Fibroblast of mammary gland (primary cell): Measurements from ENCODE around the gene MTSS2.

ENCODE experiments used
- DNase-seq: peaks from one replicate; pipeline ENCODE4 v3.0.0-alpha.2; 2010; ENCODE audit warnings: low read depth
- H3K4me3 ChIP-seq: 2 replicates; pipeline ENCODE4 v1.5.1; 2011; ENCODE audit warnings: low read depth, mild to moderate bottlenecking, low read length, moderate library complexity; ENCODE audit not compliant: control insufficient read depth
- CTCF ChIP-seq: conservative IDR thresholded peaks from 2 replicates; pipeline ENCODE4 v1.5.1; 2011; ENCODE audit warnings: low read depth, low read length, inconsistent platforms; ENCODE audit not compliant: control insufficient read depth, insufficient read depth

The MTSS2 gene

DNA sequence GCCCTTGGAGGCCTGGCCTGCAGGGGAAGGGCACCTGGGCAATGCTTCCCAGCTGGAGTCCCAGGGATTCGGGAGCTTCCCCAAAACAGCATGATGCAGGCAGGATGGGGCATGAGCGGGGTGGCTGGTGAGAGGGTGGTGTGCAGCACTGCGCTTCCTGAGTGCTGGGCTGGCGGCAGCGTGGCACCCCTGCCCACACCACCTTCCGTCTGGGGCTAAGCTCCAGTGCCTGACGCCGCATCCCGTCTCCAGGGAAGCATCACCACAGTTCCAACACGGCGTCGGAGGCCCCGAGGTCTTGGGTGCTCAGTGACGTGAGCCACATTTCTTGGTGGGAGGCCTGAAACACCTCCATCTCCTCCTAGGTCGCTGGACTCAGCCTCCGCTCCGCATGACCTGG is 13.8 kb upstream of the MTSS2 start:
- no peak overlapping the region for H3K4me3 ChIP-seq
- no peak for TF ChIP-seq CTCF

DNA sequence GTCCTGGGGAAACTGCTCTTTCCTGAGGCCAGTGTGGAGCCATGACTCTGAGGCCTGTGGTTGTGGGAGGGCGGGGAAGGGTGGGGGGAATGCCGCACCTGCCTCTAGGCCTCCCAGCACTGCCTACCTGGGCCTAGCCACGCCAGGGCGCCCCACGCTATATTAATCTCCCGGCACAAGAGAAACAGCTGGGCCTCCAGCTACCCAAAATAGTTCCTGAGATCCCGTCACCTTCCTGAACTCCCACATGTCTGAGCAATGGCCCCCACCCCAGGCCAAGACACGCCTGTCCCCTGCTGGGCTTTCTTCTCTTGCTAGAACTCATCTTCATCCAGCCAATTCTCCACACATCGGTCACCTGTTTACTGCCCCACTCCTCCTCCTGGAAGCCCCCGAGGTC is 13.0 kb upstream of the MTSS2 start:
- no peak overlapping the region for H3K4me3 ChIP-seq
- no peak for DNase-seq
- no peak for TF ChIP-seq CTCF

More for the DNA sequence above, 13.8 kb upstream of the MTSS2 start:
- DNase-seq = no peak

DNA sequence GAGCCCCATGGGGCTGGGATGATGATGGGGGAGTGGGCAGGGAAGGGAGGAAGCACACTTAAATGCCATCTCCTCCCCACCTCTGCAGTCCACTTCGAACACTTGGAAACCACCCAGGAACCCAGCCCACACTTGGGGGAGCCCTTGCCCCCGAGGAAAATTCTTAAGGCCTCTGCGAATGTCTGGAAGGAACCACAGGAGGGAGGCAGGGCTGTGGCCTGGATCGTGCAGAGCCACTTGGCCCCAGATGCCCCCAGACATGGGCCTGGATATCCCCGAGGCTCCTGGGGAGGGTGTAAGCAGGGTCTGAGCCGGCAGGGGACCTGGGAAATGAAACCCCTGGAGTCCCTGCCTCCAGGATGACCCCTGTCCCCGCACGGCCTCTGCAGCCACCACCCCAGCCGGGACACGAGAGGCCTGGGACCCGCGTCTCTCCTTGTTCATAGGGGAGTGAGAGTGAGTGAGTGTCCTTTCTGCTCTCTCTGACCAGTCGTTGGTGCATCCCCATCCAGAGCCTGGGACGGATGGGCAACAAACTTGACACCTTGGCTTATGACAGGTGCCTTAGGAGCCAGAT is 11.8 kb upstream of the MTSS2 start:
- DNase-seq = no peak
- no peak overlapping the region for H3K4me3 ChIP-seq
- TF ChIP-seq CTCF = no peak

GRCh38 chr16:70696952-70697593 is 11.2 kb upstream of the MTSS2 start:
- no peak for DNase-seq
- TF ChIP-seq CTCF = no peak

DNA sequence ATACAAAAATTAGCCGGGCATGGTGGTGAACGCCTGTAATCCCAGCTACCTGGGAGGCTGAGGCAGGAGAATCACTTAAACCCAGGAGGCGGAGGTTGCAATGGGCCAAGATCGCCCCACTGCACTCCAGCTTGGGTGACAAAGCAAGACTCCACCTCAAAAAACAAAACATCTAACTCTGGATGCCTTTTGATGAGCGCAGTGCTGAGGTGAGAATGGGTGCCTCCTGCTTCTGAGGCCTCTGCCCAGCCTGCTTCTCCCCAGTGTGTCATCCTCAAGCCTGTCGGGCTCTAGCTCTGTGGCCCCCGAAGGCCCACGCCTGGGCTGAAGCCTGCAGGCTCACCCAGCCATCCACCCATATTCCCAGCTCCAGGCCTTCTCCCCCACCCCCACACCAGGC is 10.5 kb upstream of the MTSS2 start:
- no peak for TF ChIP-seq CTCF
- no peak overlapping the region for H3K4me3 ChIP-seq
- no peak for DNase-seq

More at GRCh38 chr16:70696952-70697593, 11.2 kb upstream of the MTSS2 start:
- H3K4me3 ChIP-seq = no peak overlapping the region

GRCh38 chr16:70695331-70696070 is 9.6 kb upstream of the MTSS2 start:
- TF ChIP-seq CTCF = no peak
- H3K4me3 ChIP-seq = no peak overlapping the region
- no peak for DNase-seq
